BLaER1 treated with 17β-estradiol and CSF1 and Interleukin-3, amounts not matched to agents 10 nM and 100 nM (cell line): Measurements from ENCODE around the gene ZG16.
"Not testable (repeated sequence)": the region's sequence is repeated elsewhere in the genome, so short reads cannot be mapped to it uniquely, and the experiment has no call there.

Source experiments
- H3K27ac ChIP-seq, 11 experiments: shearing (Covaris generic); formaldehyde crosslinking; 2 replicates each; pipeline ENCODE4 v1.8.1; 2022
- H3K27me3 ChIP-seq, 11 experiments: shearing (Covaris generic); formaldehyde crosslinking; 2 replicates each; pipeline ENCODE4 v1.8.1; 2022
- H3K36me3 ChIP-seq, 11 experiments: shearing (Covaris generic); formaldehyde crosslinking; 2 replicates each; pipeline ENCODE4 v1.8.1; 2022
- H3K4me1 ChIP-seq, 10 experiments: shearing (Covaris generic); formaldehyde crosslinking; 2 replicates each; pipeline ENCODE4 v1.8.1; 2022
- H3K4me2 ChIP-seq, 11 experiments: shearing (Covaris generic); formaldehyde crosslinking; 2 replicates each; pipeline ENCODE4 v1.8.1; 2022
- H3K4me3 ChIP-seq, 10 experiments: shearing (Covaris generic); formaldehyde crosslinking; 2 replicates each; pipeline ENCODE4 v1.8.1; 2022
- H3K9ac ChIP-seq, 11 experiments: shearing (Covaris generic); formaldehyde crosslinking; 2 replicates each; pipeline ENCODE4 v1.8.1; 2022
- H3K9me3 ChIP-seq, 11 experiments: shearing (Covaris generic); formaldehyde crosslinking; replicated peaks in 1 of 11; 2 replicates each; pipeline ENCODE4 v1.8.1; 2022
- H4K20me1 ChIP-seq, 11 experiments: shearing (Covaris generic); formaldehyde crosslinking; 2 replicates each; pipeline ENCODE4 v1.8.1; 2022
- Cebpa-rat ChIP-seq, 11 experiments: shearing (Covaris generic); IDR thresholded peaks; 2 replicates each; pipeline ENCODE4 v1.8.1; 2022

Gene ZG16

DNA sequence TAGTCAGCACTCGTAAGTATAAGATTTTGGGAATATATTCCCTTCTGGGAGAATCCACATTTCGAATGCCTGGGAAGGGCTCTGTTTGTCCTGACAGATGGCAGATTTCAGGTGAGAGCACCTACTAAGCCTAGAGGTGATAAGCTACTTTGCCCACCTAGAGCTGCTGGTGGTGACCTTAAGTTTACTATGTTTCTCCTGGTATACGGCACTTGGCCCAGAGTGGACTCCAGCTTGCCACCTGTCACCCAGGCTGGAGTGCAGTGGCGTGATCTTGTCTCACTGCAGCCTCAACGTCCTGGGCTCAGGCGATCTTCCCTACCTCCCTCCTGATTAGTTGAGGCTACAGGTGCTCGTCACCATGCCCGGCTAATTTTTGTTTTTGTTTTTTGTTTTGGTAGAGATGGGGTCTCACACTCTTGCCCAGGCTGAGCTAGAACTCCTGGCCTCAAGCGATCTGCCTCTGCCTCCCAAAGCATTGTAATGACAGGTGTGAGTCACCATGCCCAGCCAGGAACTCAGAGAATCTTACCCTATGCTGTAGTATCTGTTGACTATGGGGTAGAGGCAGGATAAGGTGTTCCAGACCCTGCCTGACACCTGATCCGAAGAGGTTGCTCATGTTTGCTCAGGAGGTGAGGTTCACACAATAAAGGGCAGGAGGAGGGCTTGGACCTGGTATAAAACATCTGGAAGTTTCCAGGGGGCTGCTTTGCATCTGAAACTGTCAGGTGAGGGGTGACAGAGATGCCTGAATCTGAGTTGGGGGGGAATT lies at the start of gene ZG16:
Gene ZG16 (plus strand): TSS at position 681 of the 775 bp plus-strand sequence. CDS start 1,011 bp downstream, outside the sequence.
- H4K20me1 ChIP-seq = no peaks in the 10 kb centered on the region
- H3K4me1 ChIP-seq = peaks cover 0 to 10% (median 5%) of the 10 kb centered on the region in 10 experiments; a peak in 9 of 20 replicates
- no peak for TF ChIP-seq Cebpa-rat (IDR thresholded peaks at IDR 0.05)
- no peaks in the 10 kb centered on the region for H3K36me3 ChIP-seq
- H3K4me2 ChIP-seq = no peak within 1 kb of the TSS
- no peaks in the 10 kb centered on the region for H3K9me3 ChIP-seq
- H3K27ac ChIP-seq = no peak within 1 kb of the TSS
- H3K27me3 ChIP-seq = no peaks in the 10 kb centered on the region
- no peak within 1 kb of the TSS for H3K4me3 ChIP-seq
- H3K9ac ChIP-seq = no peak within 1 kb of the TSS

DNA sequence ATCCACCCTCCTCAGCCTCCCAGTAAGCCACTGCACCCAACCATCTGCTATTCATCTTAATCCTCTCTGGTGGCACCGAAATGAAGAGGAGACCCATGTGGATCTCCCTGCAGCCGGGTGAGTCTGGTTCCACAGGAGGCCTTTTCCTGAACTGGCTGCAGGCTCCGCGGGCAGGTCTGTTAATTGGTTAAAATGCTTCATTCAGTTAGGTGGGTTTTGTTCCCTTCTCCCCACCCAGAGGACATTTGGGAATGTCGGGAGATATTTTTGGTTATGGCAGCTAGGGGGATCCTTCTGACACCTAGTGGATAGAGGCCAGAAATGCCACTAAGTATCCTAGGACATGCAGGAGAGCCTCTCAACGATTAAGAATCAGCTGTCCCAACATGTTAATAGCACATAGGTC lies 48.9 kb upstream of the ZG16 start:
- Histone ChIP-seq H3K4me2 (peak overlapping the region; percentile 6 to 68 (median 44); a peak in 10 of 22 replicates), H4K20me1 (no peaks in the 10 kb centered on the region), H3K27ac (no peak overlapping the region), H3K9me3 (0 out of 22 replicates have a peak, but pooled peaks cover 0 to 4% (median 0%) of the 10 kb centered on the region in 11 experiments), H3K4me1 (peaks cover 16 to 69% (median 56%) of the 10 kb centered on the region in 10 experiments), H3K36me3 (no peaks in the 10 kb centered on the region), H3K4me3 (no peak overlapping the region), H3K9ac (no peak overlapping the region), H3K27me3 (no peaks in the 10 kb centered on the region)
- no peak for TF ChIP-seq Cebpa-rat (IDR thresholded peaks at IDR 0.05)

DNA sequence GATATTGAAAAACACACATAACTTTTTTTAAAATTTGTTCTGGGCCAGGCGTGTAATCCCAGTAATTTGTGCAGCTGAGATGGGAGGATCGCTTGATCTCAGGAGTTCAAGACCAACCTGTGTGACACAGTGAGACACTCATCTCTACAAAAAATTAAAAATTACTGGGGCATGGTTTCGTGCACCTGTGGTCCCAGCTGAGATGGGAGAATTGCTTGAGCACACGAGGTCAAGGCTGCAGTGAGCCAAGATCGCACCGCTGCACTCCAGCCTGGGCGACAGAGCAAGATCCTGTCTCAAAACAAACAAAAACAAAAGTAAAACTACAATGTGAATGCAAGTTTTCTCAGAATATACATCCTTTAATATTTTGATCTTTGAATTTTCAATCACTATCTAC lies 47.4 kb upstream of the ZG16 start:
- no peak for TF ChIP-seq Cebpa-rat (IDR thresholded peaks at IDR 0.05)
- Histone ChIP-seq H4K20me1 (no peaks in the 10 kb centered on the region), H3K9ac (peak overlapping the region in 3 of 11 experiments; percentile 19 to 47 (median 29); a peak in 3 of 22 replicates), H3K9me3 (0 out of 22 replicates have a peak, but pooled peaks cover 0 to 7% (median 0%) of the 10 kb centered on the region in 11 experiments), H3K27ac (0 out of 22 replicates have a peak overlapping the region, but pooled peaks of 2 of the 11 experiments have one; percentile 2 to 5), H3K27me3 (no peaks in the 10 kb centered on the region), H3K4me1 (peaks cover 15 to 65% (median 55%) of the 10 kb centered on the region in 10 experiments), H3K4me2 (peak overlapping the region; percentile 38 to 68 (median 64)), H3K36me3 (no peaks in the 10 kb centered on the region), H3K4me3 (no peak overlapping the region)

DNA sequence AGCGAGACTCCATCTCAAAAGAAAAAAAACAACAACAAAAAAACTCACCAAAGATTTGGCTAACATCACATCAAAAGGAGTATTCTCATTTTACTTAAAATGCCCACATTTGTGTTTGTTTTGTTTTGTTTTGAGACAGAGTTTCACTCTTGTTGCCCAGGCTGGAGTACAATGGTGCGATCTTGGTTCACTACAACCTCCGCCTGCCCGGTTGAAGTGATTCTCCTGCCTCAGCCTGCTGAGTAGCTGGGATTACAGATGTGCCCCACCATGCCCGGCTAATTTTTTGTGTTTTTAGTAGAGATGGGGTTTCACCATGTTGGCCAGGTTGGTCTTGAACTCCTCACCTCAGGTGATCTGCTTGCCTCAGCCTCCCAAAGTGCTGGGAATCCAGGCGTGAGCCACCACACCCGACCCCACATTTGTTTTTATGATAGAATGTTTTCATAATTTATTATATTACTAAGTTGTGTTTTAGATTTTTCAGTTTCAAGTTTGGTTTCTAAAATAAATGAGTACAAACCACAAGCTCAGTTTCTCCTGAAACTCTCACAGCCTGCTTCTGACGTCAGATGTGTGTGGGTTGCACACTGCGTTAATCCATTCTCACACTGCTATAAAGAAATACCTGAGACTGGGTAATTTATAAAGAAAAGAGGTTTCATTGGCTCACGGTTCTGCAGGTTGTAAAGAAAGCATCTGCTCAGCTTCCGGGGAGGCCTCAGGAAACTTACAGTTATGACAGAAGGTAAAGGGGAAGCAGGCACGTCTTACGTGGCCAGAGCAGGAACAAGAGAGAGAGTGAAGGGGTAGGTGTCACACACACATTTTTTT lies 46.1 kb upstream of the ZG16 start:
- H3K9ac ChIP-seq, H3K27me3 ChIP-seq: not testable (repeated sequence)
- H3K4me2 ChIP-seq = peak overlapping the region in 10 of 11 experiments; percentile 15 to 68 (median 56); a peak in 13 of 22 replicates

GRCh38 chr16:29734786-29735185 lies 43.3 kb upstream of the ZG16 start:
- peaks cover 51 to 78% (median 68%) of the 10 kb centered on the region in 10 experiments for H3K4me1 ChIP-seq
- no peaks in the 10 kb centered on the region; a peak in 1 of 22 replicates for H4K20me1 ChIP-seq
- H3K4me3 ChIP-seq = no peak overlapping the region
- TF ChIP-seq Cebpa-rat (IDR thresholded peaks at IDR 0.05) = no peak
- H3K27me3 ChIP-seq = no peaks in the 10 kb centered on the region
- no peak overlapping the region for H3K9ac ChIP-seq
- H3K4me2 ChIP-seq = peak overlapping the region in 1 of 11 experiments; percentile 17; a peak in 1 of 22 replicates
- no peak overlapping the region for H3K27ac ChIP-seq
- H3K9me3 ChIP-seq = 0 out of 22 replicates have a peak, but pooled peaks cover 0 to 7% (median 0%) of the 10 kb centered on the region in 11 experiments
- no peaks in the 10 kb centered on the region for H3K36me3 ChIP-seq

More for the DNA sequence above, 46.1 kb upstream of the ZG16 start:
- peaks cover 23 to 71% (median 60%) of the 10 kb centered on the region in 10 experiments for H3K4me1 ChIP-seq
- not testable (repeated sequence) for H4K20me1 ChIP-seq, H3K4me3 ChIP-seq, H3K9me3 ChIP-seq, H3K36me3 ChIP-seq, H3K27ac ChIP-seq

- no peak for TF ChIP-seq Cebpa-rat (IDR thresholded peaks at IDR 0.05)
- H3K4me3 ChIP-seq = no peak overlapping the region
These were observed 41.9 kb upstream of the ZG16 start for GRCh38 chr16:29736112-29736511.

DNA sequence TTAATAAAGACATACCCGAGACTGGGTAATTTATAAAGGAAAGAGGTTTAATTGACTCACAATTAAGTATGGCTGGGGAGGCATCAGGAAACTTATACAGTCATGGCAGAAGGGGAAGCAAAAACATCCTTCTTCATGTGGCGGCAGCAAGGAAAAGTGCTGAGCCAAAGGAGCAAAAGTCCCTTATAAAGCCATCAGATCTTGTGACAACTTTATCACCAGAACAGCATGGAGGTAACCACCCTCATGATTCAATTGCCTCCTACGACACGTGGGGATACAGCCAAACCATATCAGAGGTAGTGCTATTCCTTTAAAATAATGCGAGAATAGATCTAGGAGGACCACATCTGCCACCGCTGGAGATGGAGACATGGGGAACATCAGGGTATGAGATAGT lies 41.3 kb upstream of the ZG16 start:
- no peak for TF ChIP-seq Cebpa-rat (IDR thresholded peaks at IDR 0.05)
- H3K27ac ChIP-seq = peak overlapping the region in 2 of 11 experiments; percentile 47 to 61; a peak in 4 of 22 replicates

More at GRCh38 chr16:29736112-29736511, 41.9 kb upstream of the ZG16 start:
- Histone ChIP-seq H3K9ac (no peak overlapping the region), H3K9me3 (0 out of 22 replicates have a peak, but pooled peaks cover 0 to 7% (median 0%) of the 10 kb centered on the region in 11 experiments), H4K20me1 (peaks cover 0 to 6% (median 0%) of the 10 kb centered on the region in 11 experiments; a peak in 4 of 22 replicates), H3K4me2 (peak overlapping the region; percentile 18 to 97 (median 40); a peak in 17 of 22 replicates), H3K4me1 (peaks cover 58 to 78% (median 66%) of the 10 kb centered on the region in 10 experiments), H3K27ac (peak overlapping the region in 1 of 11 experiments; percentile 61; a peak in 1 of 22 replicates), H3K27me3 (no peaks in the 10 kb centered on the region), H3K36me3 (peaks cover 0 to 12% (median 0%) of the 10 kb centered on the region in 11 experiments; a peak in 3 of 22 replicates)

GRCh38 chr16:29737713-29738112 lies 40.3 kb upstream of the ZG16 start:
- Histone ChIP-seq H3K4me2 (peak overlapping the region; percentile 52 to 99 (median 67)), H3K27me3 (no peaks in the 10 kb centered on the region), H3K9ac (peak overlapping the region in 1 of 11 experiments; percentile 11; a peak in 3 of 22 replicates), H3K4me3 (no peak overlapping the region), H3K4me1 (peaks cover 50 to 75% (median 68%) of the 10 kb centered on the region in 10 experiments), H3K9me3 (peaks cover 0 to 4% (median 0%) of the 10 kb centered on the region in 11 experiments; a peak in 2 of 22 replicates), H4K20me1 (peaks cover 0 to 17% (median 0%) of the 10 kb centered on the region in 11 experiments; a peak in 5 of 22 replicates), H3K27ac (peak overlapping the region in 4 of 11 experiments; percentile 19 to 61 (median 34); a peak in 4 of 22 replicates), H3K36me3 (peaks cover 3 to 28% (median 14%) of the 10 kb centered on the region in 11 experiments; a peak in 21 of 22 replicates)
- TF ChIP-seq Cebpa-rat (IDR thresholded peaks at IDR 0.05) = no peak

More for the DNA sequence above, 41.3 kb upstream of the ZG16 start:
- peaks cover 0 to 13% (median 0%) of the 10 kb centered on the region in 11 experiments; a peak in 5 of 22 replicates for H4K20me1 ChIP-seq
- H3K9me3 ChIP-seq = 0 out of 22 replicates have a peak, but pooled peaks cover 0 to 7% (median 0%) of the 10 kb centered on the region in 11 experiments
- H3K4me2 ChIP-seq = peak overlapping the region in 10 of 11 experiments; percentile 18 to 97 (median 60); a peak in 17 of 22 replicates
- no peaks in the 10 kb centered on the region for H3K27me3 ChIP-seq
- H3K9ac ChIP-seq = no peak overlapping the region
- peaks cover 0 to 19% (median 5%) of the 10 kb centered on the region in 11 experiments; a peak in 9 of 22 replicates for H3K36me3 ChIP-seq
- peaks cover 56 to 78% (median 68%) of the 10 kb centered on the region in 10 experiments for H3K4me1 ChIP-seq
- no peak overlapping the region for H3K4me3 ChIP-seq
